HG03457 (cell line): ENCODE results near the gene EVA1A.

Experiments
- ATAC-seq: cut with Tn5 transposase; IDR thresholded peaks from one replicate; pipeline ENCODE4 v1.9.1; 2021; ENCODE audit warnings: moderate number of reproducible peaks; ENCODE audit not compliant: unreplicated experiment

EVA1A gene

GRCh38 chr2:75560768-75561565 is at the start of gene EVA1A:
Gene EVA1A (minus strand): TSS chr2:75560939. CDS start chr2:75518140, 42,799 bp downstream.
- ATAC-seq = no peak

GRCh38 chr2:75609937-75610508 is 49.3 kb upstream of the EVA1A start:
- no peak for ATAC-seq

- no peak for ATAC-seq
Measured at GRCh38 chr2:75609334-75609689, 48.6 kb upstream of the EVA1A start.

- ATAC-seq = peak; percentile 81
Measured at GRCh38 chr2:75608684-75609333, 48.1 kb upstream of the EVA1A start.

- ATAC-seq = no peak
Measured at GRCh38 chr2:75607988-75608683, 47.4 kb upstream of the EVA1A start.

GRCh38 chr2:75607400-75607798 is 46.7 kb upstream of the EVA1A start:
- ATAC-seq = no peak

- ATAC-seq = no peak
Measured at GRCh38 chr2:75606761-75607399, 46.1 kb upstream of the EVA1A start.

GRCh38 chr2:75605770-75606529 is 45.2 kb upstream of the EVA1A start:
- ATAC-seq = no peak

- no peak for ATAC-seq
Measured at GRCh38 chr2:75604484-75604883, 43.7 kb upstream of the EVA1A start.

- ATAC-seq = no peak
Measured at GRCh38 chr2:75603477-75603876, 42.7 kb upstream of the EVA1A start.

- ATAC-seq = no peak
Measured at GRCh38 chr2:75602724-75603342, 42.1 kb upstream of the EVA1A start.

- no peak for ATAC-seq
Measured at GRCh38 chr2:75600461-75601011, 39.8 kb upstream of the EVA1A start.

GRCh38 chr2:75598589-75599155 is 37.9 kb upstream of the EVA1A start:
- no peak for ATAC-seq

GRCh38 chr2:75597949-75598348 is 37.2 kb upstream of the EVA1A start:
- ATAC-seq = no peak

GRCh38 chr2:75596784-75597183 is 36.0 kb upstream of the EVA1A start:
- no peak for ATAC-seq

GRCh38 chr2:75595541-75596395 is 35.0 kb upstream of the EVA1A start:
- ATAC-seq = no peak

GRCh38 chr2:75594596-75594995 is 33.9 kb upstream of the EVA1A start:
- no peak for ATAC-seq

- no peak for ATAC-seq
Measured at GRCh38 chr2:75592888-75593287, 32.1 kb upstream of the EVA1A start.
